GM10847 (cell line): Measurements from ENCODE around the gene MYO15B.

Source experiments
- POLR2A ChIP-seq: IDR thresholded peaks from 2 replicates; pipeline ENCODE4 v1.6.1; 2011; ENCODE audit not compliant: insufficient read length; ENCODE audit errors: extremely low read depth

The MYO15B gene

DNA sequence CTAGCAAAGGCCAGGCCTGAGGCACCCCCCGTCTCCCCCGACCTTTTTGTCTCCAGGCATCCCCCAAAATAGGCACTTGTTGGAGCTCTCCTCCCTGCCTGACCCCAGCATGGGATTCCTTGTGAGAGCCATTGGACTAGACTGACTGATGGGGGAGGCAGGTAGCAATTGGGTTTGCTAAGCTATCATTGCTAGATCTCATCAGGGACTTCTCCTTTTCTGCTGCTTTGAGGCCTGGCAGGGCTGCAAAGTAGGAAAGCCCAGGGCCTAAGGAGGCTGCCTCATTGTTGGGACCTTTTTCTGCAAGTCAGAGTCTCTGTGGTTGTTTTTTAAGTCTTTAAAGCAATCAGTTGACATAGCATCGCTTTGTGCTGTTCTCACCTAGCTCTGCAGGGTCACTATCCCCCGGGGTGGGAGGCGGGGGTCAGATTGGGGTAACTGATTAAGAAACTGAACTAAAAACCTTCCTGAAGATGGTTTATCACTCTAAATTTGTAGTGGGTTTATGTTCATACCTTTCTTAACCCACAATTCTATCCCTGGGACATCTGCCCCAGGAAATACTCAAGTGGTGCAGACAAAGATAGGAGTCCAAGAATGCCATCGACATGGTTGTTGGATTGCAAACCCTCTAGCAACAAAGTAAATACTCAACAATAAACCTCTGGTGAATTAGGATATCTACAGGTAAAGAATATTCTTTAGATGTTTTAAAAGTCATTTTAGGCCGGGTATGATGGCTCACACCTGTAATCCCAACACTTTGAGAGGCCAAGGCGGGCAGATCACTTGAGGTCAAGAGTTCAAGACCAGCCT is 34.1 kb upstream of the MYO15B start:
- TF ChIP-seq POLR2A = no peak

DNA sequence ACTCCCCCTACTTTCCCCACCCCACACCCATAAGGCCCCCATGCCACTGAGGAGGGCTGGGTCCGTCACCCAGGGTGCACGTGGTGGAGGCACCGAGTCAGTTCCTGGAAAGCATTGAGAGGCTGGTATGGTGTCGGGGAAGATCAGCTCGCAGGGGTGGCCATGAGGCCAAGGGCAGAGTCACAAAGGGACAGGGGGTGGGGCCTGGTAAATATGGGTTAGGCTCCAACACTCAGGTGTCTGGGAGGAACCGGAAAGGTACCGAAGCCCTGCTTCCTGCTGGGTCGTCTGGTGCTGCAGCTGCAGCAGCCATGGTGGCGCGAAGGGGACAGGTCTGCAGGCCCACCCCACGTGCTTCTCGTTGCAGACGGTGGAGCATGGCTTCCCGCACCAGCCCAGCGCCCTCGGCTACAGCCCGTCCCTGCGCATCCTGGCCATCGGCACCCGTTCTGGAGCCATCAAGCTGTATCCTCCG is 31.9 kb upstream of the MYO15B start:
- no peak for TF ChIP-seq POLR2A

DNA sequence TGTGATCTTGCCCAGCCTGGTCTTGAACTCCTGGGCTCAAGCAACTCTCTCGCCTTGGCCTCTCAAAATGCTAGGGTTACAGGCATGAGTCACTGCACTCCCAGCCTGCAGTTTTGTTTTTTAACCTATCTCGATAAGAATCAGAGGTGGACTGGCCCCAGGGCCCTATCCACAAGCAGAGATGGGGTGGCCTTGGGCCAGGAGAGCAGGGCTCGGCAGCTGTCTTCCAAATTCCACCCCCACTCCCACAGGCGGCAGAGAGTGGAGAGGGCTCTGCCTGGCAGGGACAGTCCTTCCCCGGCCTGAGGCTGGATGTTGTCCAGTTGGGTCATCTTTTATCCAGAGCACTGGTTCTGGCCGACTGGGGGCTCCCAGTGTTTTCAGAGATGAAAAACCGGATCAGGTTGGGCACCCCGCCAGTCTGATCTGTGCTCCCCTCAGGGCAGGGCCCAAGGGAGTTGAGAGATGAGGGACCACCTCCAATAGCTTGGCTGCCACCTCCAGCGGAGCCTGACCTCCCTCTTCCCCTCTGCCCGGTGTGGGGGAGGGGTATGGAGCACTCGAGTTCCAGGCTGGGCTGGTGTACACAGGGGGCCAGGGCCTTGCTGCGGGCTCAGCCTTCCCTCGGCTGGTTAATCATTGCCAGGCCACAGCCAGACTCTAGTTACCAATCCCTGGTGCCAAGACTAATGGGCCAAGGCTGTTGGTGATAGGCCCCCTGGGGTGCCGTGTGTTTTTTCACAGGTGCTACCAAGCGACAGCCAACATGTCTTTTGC is 30.3 kb upstream of the MYO15B start:
- TF ChIP-seq POLR2A = no peak

DNA sequence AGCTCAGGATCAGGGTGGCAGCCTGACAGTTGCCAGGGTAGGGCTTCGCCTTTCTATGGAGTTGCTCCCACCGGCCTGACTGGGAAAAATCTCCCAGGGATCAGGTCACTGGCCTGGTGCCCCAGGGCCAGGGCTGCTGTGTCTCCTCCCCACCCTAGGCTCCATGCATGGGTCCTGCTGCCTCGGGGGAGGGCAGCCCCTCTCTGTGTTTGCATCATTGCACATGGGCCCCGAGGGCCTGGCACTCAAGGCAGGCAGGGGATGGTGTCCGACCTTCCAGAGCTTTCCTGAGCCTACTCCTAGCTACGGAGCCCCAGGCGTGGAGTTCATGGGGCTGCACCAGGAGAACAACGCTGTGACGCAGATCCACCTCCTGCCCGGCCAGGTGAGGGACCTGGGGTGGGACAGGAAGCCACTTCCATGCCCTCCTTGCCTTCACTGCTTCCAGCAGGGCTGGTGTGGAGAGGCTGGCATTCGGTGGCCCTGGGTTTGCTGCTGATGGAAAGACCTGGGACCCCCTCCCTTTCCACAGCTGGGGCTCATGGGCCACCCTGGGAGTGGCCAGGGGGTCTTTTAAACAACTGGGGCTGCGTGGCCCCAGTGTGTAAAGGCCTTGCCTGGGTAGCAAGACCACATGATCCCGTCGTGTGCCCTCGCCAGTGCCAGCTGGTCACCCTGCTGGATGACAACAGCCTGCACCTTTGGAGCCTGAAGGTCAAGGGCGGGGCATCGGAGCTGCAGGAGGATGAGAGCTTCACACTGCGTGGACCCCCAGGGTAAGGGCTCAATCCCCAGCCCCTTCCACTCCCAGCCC is 29.5 kb upstream of the MYO15B start:
- no peak for TF ChIP-seq POLR2A

DNA sequence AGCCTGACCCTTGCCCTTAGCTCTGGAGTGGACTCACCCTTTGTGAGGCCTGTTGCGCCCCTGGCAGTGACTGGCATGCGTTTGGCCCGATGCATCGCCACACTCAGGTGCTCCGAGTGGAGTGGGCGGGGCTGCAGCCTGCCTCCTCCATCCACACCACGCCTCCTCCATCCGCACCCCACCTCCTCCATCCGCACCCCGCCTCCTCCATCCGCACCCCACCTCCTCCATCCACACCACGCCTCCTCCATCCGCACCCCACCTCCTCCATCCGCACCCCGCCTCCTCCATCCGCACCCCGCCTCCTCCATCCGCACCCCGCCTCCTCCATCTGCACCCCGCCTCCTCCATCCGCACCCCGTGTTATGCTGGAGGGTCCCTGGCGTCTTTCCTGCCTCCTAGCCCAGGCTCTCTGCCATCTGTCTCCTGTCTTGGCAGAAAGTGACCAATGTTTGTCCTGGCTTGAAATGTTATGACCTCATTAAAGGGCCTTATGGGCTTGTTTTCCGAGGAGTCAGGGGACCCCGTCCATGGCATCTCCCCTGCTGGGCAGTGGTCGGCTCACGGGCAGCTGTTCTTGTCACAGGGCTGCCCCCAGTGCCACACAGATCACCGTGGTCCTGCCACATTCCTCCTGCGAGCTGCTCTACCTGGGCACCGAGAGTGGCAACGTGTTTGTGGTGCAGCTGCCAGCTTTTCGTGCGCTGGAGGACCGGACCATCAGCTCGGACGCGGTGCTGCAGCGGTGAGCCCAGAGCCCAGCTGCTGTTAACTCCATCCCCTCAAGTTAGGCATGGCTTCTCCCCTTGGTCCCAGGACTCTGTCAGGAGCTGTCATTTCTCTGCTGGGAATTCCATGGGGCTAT is 28.7 kb upstream of the MYO15B start:
- no peak for TF ChIP-seq POLR2A

DNA sequence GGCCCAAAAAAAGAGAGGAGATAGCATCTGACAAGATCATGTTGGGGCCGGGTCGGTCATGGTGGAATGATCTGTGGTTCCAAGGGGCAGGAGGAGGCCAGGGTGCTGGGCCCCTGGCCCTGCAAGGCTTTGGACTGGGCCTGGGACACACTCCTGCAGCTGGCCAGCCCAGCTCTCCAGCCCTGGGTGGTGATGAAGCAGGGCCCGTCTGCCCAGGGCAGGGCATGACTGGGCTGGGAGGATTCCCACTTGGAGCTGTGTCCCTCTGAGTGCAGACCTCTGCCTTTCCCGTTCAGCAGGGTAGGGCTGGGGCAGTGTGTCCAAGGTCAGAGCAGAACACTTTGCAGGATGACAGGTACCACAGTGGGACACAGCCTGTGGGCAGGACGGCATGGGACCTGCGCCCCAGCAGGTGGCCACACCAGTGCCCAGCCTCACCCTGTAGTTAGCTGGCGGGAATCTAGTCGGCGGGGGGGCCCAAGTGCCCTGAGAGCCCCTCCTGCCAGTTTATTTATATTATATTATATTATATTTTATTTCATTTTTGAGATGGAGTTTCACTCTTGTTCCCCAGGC is 27.6 kb upstream of the MYO15B start:
- no peak for TF ChIP-seq POLR2A

DNA sequence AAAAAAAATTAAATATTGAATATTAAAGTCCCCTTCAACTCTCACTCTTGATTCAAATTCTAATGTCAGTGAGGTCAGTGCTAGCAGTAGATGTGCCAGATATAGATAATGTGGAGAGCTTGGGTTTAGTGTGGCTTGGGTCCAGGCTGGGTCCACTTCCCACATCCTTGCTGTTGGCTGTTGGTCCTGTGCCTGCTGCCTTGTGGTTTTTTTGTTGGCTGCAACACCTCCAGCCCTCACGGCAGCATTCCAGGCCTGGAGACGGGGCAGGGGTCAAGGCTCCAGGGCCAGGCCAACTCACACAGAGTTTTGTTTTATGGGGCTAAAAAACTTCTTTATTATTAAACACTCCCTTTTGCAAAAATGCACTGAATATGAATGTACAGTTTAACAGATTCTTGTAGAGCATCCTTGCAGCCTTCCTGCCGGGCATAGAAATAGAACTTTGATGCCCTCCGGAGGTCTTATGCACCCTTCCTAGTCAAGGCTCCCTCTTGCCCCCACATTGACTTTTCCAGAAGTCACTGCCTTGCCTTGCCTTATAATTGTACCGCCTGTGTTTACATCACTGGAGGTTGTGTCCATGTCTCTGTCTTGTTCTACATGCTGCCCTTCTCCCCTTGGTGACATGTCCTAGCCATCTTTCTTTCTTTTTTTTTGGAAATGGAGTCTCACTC is 25.5 kb upstream of the MYO15B start:
- TF ChIP-seq POLR2A = no peak

DNA sequence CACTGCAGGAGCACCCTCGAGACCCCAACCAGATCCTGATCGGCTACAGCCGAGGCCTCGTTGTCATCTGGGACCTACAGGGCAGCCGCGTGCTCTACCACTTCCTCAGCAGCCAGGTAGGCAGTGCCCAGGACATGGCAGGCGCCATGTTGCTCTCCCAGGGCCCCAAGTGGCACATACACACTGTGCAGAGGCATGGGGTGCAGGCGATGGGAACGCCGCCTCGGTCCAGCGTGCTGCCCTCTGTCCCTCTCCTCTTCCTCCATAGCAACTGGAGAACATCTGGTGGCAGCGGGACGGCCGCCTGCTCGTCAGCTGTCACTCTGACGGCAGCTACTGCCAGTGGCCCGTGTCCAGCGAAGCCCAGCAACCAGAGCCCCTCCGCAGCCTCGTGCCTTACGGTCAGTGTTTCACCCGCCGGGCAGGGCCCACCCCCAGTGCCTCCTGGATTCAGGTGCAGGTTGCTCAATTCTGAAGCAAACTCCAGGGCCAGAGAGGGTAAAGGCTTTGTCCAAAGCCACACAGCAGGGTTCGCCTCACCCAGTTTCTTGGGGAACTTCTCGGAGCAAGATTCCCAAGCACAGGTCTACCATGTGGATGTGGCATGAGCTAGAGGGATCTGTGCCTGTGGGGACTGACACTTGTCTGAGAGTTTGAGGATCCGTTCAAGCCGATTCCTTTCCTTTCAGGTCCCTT is 24.4 kb upstream of the MYO15B start:
- no peak for TF ChIP-seq POLR2A

DNA sequence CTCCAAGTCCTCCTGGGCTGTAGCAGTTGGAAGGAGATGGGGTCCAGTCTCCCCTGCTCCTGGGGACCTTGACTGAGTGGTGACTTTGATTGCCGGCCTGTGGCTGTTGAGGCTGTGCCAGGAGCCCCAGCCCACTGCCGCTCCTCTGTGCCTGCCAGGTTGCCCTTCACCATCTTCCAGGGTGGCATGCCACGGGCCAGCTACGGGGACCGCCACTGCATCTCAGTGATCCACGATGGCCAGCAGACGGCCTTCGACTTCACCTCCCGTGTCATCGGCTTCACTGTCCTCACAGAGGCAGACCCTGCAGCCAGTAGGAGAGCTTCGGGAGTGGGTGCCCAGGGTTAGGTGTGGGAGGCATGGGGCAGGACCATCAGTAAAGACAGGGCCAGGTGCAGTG is 23.4 kb upstream of the MYO15B start:
- no peak for TF ChIP-seq POLR2A

DNA sequence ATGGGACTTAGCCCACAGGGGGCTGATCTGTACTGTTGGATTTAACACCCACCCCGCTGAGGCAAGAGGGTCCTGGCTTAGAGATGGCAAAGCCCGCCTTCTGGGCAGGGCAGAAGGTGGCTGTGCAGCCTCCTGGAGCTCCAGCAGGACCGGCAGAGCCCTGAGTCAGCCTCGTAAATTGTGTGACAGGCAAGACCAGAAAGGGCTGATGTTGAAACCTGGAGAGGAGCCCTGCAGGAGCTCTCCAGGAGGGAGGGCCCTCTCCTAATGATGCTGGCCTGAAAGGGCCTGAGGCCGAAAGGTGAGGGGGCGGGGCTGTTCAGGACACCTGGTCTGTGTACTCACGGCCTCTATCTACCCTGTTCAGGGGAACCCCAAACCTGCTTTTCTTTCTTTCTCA is 22.5 kb upstream of the MYO15B start:
- no peak for TF ChIP-seq POLR2A

DNA sequence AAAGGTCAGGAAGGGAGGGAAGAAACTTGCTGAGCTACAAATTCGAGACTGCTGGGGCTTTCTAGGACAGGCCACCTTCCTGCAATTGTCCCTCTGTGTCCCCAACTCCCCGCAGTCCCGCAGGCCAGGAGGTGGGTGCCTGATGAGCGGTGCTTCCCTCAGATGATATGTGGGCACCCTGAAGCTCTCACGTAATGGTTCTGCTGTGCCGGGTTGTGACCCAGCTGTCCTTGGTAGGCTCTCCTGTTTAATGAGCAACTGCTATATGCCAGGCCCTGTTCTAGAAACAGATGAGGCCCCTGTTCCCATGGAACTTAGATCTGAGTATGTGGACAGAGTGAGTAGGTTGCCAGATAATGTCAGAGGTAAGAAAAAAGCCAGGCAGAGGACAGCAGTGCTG is 22.0 kb upstream of the MYO15B start:
- no peak for TF ChIP-seq POLR2A

DNA sequence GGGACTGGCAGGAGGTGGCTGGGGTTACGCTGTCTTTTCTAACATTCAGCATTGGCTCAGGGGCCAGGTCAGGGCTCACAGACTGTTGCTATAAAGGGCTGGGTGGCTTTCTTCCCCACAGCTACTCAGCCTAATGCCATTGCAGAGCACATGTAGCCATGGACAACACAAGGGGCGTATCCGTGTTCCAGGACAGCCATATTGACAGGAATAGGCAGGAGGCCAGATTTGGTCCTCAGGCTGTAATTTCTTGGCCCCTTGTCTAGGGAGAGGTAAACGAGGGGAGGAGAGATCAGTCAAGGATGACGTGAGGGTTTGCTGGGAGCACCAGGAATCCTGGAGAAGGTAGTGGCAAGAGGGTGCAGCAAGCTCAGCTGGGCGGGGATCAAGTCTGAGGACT is 21.2 kb upstream of the MYO15B start:
- no peak for TF ChIP-seq POLR2A

DNA sequence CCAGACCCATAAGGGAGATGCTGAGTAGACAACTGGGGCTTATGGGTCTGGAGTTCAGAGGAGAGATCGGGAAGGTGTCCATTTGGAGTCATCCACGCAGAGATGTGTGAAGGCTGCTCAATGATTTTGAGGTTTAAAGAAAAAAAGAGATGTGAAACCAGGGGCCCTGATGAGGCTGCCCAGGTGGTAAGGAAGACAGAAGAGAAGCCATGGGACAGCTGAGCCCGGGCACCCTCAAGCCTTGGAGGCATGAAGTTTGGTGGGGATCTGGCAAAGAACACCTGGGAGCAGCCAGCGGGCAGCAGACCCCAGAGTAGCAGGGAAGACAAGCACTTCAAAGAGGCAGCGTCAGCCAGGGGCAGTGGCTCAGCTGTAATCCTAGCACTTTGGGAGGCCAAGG is 20.8 kb upstream of the MYO15B start:
- no peak for TF ChIP-seq POLR2A
